H9 (cell line): ENCODE measurements around the gene PERM1. TPM values are rescaled to one million over a fixed set of nuclear protein-coding genes. Genes with fewer than 3 reads are reported as not detected.

Experiments
- DNase-seq: peaks from one replicate; pipeline ENCODE4 v3.0.0-alpha.2; 2017
- H2AFZ ChIP-seq: one replicate; pipeline ENCODE4 v1.6.1; 2013; ENCODE audit warnings: mild to moderate bottlenecking, low read length, control low read depth, moderate library complexity
- H2AK5ac ChIP-seq: 2 replicates; pipeline ENCODE4 v1.6.1; 2013; ENCODE audit warnings: low read length, control low read depth, mixed read lengths; ENCODE audit not compliant: insufficient read length
- H2BK120ac ChIP-seq: one replicate; pipeline ENCODE4 v1.6.1; 2013; ENCODE audit warnings: low read depth, mild to moderate bottlenecking, low read length, control low read depth, inconsistent platforms; ENCODE audit not compliant: poor library complexity, severe bottlenecking
- H2BK12ac ChIP-seq: 2 replicates; pipeline ENCODE4 v1.6.1; 2013; ENCODE audit warnings: low read length, control low read depth, mixed read lengths, low read depth; ENCODE audit not compliant: insufficient read length
- H2BK15ac ChIP-seq: 2 replicates; pipeline ENCODE4 v1.6.1; 2013; ENCODE audit warnings: low read depth, low read length, control low read depth
- H2BK20ac ChIP-seq: one replicate; pipeline ENCODE4 v1.6.1; 2013; ENCODE audit warnings: low read depth, mild to moderate bottlenecking, low read length, control low read depth, inconsistent platforms; ENCODE audit not compliant: poor library complexity, severe bottlenecking
- H2BK5ac ChIP-seq: 2 replicates; pipeline ENCODE4 v1.6.1; 2013; ENCODE audit warnings: low read length, control low read depth, mixed read lengths; ENCODE audit not compliant: insufficient read length
- H3K14ac ChIP-seq: 2 replicates; pipeline ENCODE4 v1.6.1; 2013; ENCODE audit warnings: low read length, control low read depth; ENCODE audit not compliant: insufficient read depth
- H3K18ac ChIP-seq: 2 replicates; pipeline ENCODE4 v1.6.1; 2013; ENCODE audit warnings: low read depth, mild to moderate bottlenecking, mixed read lengths, low read length, control low read depth; ENCODE audit not compliant: insufficient read length
- H3K23ac ChIP-seq: 2 replicates; pipeline ENCODE4 v1.6.1; 2013; ENCODE audit warnings: low read length, control low read depth, mixed read lengths, low read depth; ENCODE audit not compliant: insufficient read length
- H3K23me2 ChIP-seq: 2 replicates; pipeline ENCODE4 v1.6.1; 2013; ENCODE audit warnings: low read depth, mild to moderate bottlenecking, mixed read lengths, low read length, control low read depth; ENCODE audit not compliant: insufficient read length, poor library complexity, severe bottlenecking
- H3K27ac ChIP-seq: 2 replicates; pipeline ENCODE4 v1.5.1; 2013; ENCODE audit warnings: low read length, control low read depth, mixed read lengths, low read depth; ENCODE audit not compliant: insufficient read length
- H3K27me3 ChIP-seq: 2 replicates; pipeline ENCODE4 v1.6.1; 2013; ENCODE audit warnings: low read length, control low read depth, inconsistent platforms; ENCODE audit not compliant: insufficient read depth
- H3K4ac ChIP-seq: 2 replicates; pipeline ENCODE4 v1.6.1; 2013; ENCODE audit warnings: low read depth, mild to moderate bottlenecking, control low read depth, inconsistent platforms, low read length, moderate library complexity
- H3K4me1 ChIP-seq: 2 replicates; pipeline ENCODE4 v1.6.1; 2013; ENCODE audit warnings: low read length, control low read depth, inconsistent platforms; ENCODE audit not compliant: insufficient read depth
- H3K4me2 ChIP-seq: 2 replicates; pipeline ENCODE4 v1.6.1; 2013; ENCODE audit warnings: low read length, control low read depth, mixed read lengths; ENCODE audit not compliant: insufficient read length, insufficient read depth
- H3K56ac ChIP-seq: 2 replicates; pipeline ENCODE4 v1.6.1; 2013; ENCODE audit warnings: low read depth, mild to moderate bottlenecking, mixed read lengths, low read length, control low read depth; ENCODE audit not compliant: insufficient read length
- H3K79me1 ChIP-seq: 2 replicates; pipeline ENCODE4 v1.6.1; 2013; ENCODE audit warnings: low read depth, mild to moderate bottlenecking, moderate library complexity, low read length, control low read depth, inconsistent platforms; ENCODE audit not compliant: insufficient read depth, poor library complexity, severe bottlenecking
- H3K79me2 ChIP-seq: 2 replicates; pipeline ENCODE4 v1.6.1; 2013; ENCODE audit warnings: low read length, control low read depth, inconsistent platforms; ENCODE audit not compliant: insufficient read depth
- H3K9ac ChIP-seq: 2 replicates; pipeline ENCODE4 v1.6.1; 2013; ENCODE audit warnings: low read length, control low read depth, mixed read lengths; ENCODE audit not compliant: insufficient read length; ENCODE audit errors: extremely low read depth
- H3K9me3 ChIP-seq: one replicate; pipeline ENCODE4 v1.6.1; 2013; ENCODE audit warnings: low read depth, low read length, inconsistent platforms; ENCODE audit not compliant: control insufficient read depth
- H3T11ph ChIP-seq: one replicate; pipeline ENCODE4 v1.6.1; 2013; ENCODE audit warnings: mild to moderate bottlenecking, low read length, control low read depth, inconsistent platforms
- H4K20me1 ChIP-seq: one replicate; pipeline ENCODE4 v1.6.1; 2013; ENCODE audit not compliant: control insufficient read depth, insufficient read length, insufficient read depth
- H4K5ac ChIP-seq: 2 replicates; pipeline ENCODE4 v1.6.1; 2013; ENCODE audit warnings: low read depth, mild to moderate bottlenecking, mixed read lengths, low read length, control low read depth; ENCODE audit not compliant: insufficient read length
- H4K8ac ChIP-seq: replicated peaks from 2 replicates; pipeline ENCODE4 v1.6.1; 2013; ENCODE audit warnings: low read length, control low read depth, mixed read lengths, low read depth; ENCODE audit not compliant: insufficient read length
- H4K91ac ChIP-seq: 2 replicates; pipeline ENCODE4 v1.6.1; 2013; ENCODE audit warnings: low read depth, mild to moderate bottlenecking, moderate library complexity, mixed read lengths, low read length, control low read depth; ENCODE audit not compliant: insufficient read length
- H3K27ac Mint-ChIP-seq, 3 experiments: 2 replicates in 2 of 3; 3 replicates in 1 of 3; pipeline ENCODE4 v1.8.0; 2020 to 2021; ENCODE audit warnings: mixed read lengths in 3 of 3, mild to moderate bottlenecking in 1 of 3, moderate library complexity in 1 of 3
- H3K27me3 Mint-ChIP-seq: 2 replicates; pipeline ENCODE4 v1.8.0; 2021; ENCODE audit warnings: low read depth, mild to moderate bottlenecking, moderate library complexity, mixed read lengths
- H3K36me3 Mint-ChIP-seq, 3 experiments: 2 replicates in 2 of 3; 3 replicates in 1 of 3; pipeline ENCODE4 v1.8.0; 2020 to 2021; ENCODE audit warnings: low read depth in 3 of 3, mixed read lengths in 3 of 3; ENCODE audit not compliant: insufficient read depth in 1 of 3
- H3K4me1 Mint-ChIP-seq, 2 experiments: 2 replicates each; pipeline ENCODE4 v1.8.0; 2020; ENCODE audit warnings: mixed read lengths in 2 of 2
- H3K4me3 Mint-ChIP-seq, 2 experiments: 2 replicates in 1 of 2; 3 replicates in 1 of 2; pipeline ENCODE4 v1.8.0; 2020 to 2021; ENCODE audit warnings: mild to moderate bottlenecking in 2 of 2, mixed read lengths in 2 of 2, moderate library complexity in 1 of 2
- H3K9me3 Mint-ChIP-seq, 2 experiments: 2 replicates in 1 of 2; 3 replicates in 1 of 2; pipeline ENCODE4 v1.8.0; 2020; ENCODE audit warnings: mild to moderate bottlenecking in 2 of 2, mixed read lengths in 2 of 2, moderate library complexity in 1 of 2
- WGBS: extraction: QIAGEN DNeasy Blood & Tissue Kit; methylation state at CpG from one replicate; pipeline ENCODE4 v1.1.7; 2013; ENCODE audit warnings: missing lambda C conversion rate, low lambda C conversion rate, mixed read lengths; ENCODE audit not compliant: insufficient read length; ENCODE audit errors: extremely low coverage; 5-methylcytosine and 5-hydroxymethylcytosine counted together
- total RNA-seq: library from RNA; stranded (reverse); gene quantifications from 2 replicates; pipeline ENCODE4 v1.2.1, GENCODE V29; 2021
- TF ChIP-seq, protein P1 (sequence below): fragments of 200-600 bp; sonication (generic); conservative IDR thresholded peaks from 3 replicates; pipeline ENCODE4 v1.8.0; 2021; ENCODE audit warnings: antibody characterized with exemption, mild to moderate bottlenecking

The PERM1 gene
- total RNA-seq, 1 experiment from 2014 or later: not detected

DNA sequence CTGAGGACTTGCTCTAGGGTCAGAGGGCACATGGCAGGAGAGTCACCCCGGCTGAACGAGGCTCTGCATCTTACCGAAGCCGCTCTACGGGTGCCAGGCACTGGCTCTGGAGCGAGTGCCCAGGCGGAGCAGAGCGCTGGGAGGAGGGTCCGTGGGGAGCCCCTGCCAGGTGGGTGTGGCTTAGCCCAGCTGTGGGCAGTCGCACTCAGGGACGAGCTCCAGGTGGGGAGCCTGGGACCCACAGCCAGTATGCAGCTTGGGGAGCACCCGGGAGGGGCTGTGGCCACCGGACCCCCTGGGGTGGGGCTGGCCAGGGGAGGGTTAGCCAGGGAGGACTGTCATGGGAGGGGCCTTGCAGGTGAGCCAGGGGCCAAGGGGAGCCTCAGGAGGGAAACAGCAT is 41.8 kb upstream of the PERM1 start:
- Histone ChIP-seq H2BK15ac (no peak overlapping the region), H3K18ac (no peak overlapping the region), H3K9me3 (no peaks in the 10 kb centered on the region), H2BK20ac (no peak overlapping the region), H3K23ac (no peak overlapping the region), H2BK5ac (no peak overlapping the region), H3K9ac (no peak overlapping the region), H3K4me2 (no peak overlapping the region), H3K4me1 (peaks cover 4% of the 10 kb centered on the region; the same call in 1 of the 2 replicates), H2AFZ (no peak overlapping the region), H4K91ac (no peak overlapping the region), H2BK12ac (no peak overlapping the region), H3K27me3 (no peaks in the 10 kb centered on the region), H4K5ac (no peak overlapping the region), H3K14ac (no peak overlapping the region), H4K20me1 (peaks cover 3% of the 10 kb centered on the region), H2BK120ac (no peak overlapping the region), H3K56ac (no peak overlapping the region), H3K4ac (no peak overlapping the region), H3K23me2 (peaks cover 7% of the 10 kb centered on the region), H2AK5ac (no peak overlapping the region), H3K79me1 (peaks cover 4% of the 10 kb centered on the region), H3T11ph (no peak overlapping the region), H3K27ac (no peak overlapping the region), H3K79me2 (peaks cover 2% of the 10 kb centered on the region; the same call in 1 of the 2 replicates), H4K8ac (no peak overlapping the region)
- TF ChIP-seq, protein P1, sequence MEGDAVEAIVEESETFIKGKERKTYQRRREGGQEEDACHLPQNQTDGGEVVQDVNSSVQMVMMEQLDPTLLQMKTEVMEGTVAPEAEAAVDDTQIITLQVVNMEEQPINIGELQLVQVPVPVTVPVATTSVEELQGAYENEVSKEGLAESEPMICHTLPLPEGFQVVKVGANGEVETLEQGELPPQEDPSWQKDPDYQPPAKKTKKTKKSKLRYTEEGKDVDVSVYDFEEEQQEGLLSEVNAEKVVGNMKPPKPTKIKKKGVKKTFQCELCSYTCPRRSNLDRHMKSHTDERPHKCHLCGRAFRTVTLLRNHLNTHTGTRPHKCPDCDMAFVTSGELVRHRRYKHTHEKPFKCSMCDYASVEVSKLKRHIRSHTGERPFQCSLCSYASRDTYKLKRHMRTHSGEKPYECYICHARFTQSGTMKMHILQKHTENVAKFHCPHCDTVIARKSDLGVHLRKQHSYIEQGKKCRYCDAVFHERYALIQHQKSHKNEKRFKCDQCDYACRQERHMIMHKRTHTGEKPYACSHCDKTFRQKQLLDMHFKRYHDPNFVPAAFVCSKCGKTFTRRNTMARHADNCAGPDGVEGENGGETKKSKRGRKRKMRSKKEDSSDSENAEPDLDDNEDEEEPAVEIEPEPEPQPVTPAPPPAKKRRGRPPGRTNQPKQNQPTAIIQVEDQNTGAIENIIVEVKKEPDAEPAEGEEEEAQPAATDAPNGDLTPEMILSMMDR: no peak
- peak overlapping the region in 1 of 3 experiments; percentile 67; a peak in 1 of 7 replicates for H3K27ac Mint-ChIP-seq
- no peak for DNase-seq
- peaks cover 4% of the 10 kb centered on the region for H3K27me3 Mint-ChIP-seq
- H3K36me3 Mint-ChIP-seq: peaks cover 3 to 23% (median 17%) of the 10 kb centered on the region in 3 experiments; a peak in 6 of 7 replicates
- no peaks in the 10 kb centered on the region; a peak in 1 of 5 replicates for H3K9me3 Mint-ChIP-seq
- H3K4me3 Mint-ChIP-seq: no peak overlapping the region; a peak in 1 of 5 replicates
- peaks cover 28 to 39% of the 10 kb centered on the region in 2 experiments for H3K4me1 Mint-ChIP-seq
- no CpG with 5 or more reads among the region's 13 CpGs for WGBS
